ENCODE results near the gene ELFN1.

DNA sequence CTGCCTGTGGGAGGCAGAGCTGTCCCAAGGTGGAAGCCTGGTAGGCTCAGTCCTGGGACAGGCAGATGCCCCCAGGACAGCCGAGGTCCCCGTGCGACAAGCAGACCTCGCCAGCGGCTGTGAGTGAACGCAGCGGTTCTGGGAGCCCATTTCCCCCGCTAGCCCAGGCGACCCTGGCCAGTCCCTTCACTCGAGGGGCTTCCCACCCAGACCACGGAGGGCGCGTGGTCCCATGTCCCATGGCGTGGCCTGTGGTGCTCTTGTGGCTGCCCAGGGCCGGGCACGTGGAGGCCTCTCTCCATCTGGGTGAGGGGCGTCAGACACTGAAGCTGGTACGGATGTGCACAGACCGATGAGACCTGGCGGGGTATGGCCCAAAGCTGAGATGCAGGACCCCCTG lies 67.9 kb downstream of the ELFN1 start:
- TF ChIP-seq POLR2A (IDR thresholded peaks at IDR 0.05; ENCODE audit: low read depth, low read length) (no peak), POLR2AphosphoS5 (IDR thresholded peaks at IDR 0.05; ENCODE audit: low read depth, low read length) (no peak), TAF1 (IDR thresholded peaks at IDR 0.05; ENCODE audit: borderline replicate concordance, low read depth, low read length) (no peak)
